GM21619 (cell line): ENCODE data around the gene RASGRP4.
"Not testable (repeated sequence)": the region's sequence is repeated elsewhere in the genome, so short reads cannot be mapped to it uniquely, and the experiment has no call there.

ENCODE experiments used
- ATAC-seq: cut with Tn5 transposase; IDR thresholded peaks from one replicate; pipeline ENCODE4 v1.9.1; 2021; ENCODE audit not compliant: unreplicated experiment

RASGRP4 gene

DNA sequence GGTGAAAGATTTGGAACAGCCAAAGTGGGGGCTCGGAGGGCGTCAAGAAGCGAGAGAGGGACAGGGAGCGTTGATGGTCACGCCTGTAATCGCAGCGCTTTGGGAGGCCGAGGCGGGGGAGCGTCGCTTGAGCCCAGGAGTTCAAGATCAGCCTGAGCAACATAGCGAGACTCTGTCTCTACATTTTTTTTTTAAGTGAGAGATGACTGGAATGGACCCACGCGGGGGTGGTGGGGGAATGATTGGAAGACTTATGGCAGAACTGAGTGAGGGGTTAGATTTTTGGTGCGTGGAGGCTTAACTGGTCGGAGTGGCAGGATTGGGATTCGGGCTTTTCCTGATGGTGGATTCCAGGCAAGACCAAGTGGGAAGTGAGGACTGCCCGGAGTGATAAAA lies 50.9 kb downstream of the RASGRP4 start:
- ATAC-seq: no peak

DNA sequence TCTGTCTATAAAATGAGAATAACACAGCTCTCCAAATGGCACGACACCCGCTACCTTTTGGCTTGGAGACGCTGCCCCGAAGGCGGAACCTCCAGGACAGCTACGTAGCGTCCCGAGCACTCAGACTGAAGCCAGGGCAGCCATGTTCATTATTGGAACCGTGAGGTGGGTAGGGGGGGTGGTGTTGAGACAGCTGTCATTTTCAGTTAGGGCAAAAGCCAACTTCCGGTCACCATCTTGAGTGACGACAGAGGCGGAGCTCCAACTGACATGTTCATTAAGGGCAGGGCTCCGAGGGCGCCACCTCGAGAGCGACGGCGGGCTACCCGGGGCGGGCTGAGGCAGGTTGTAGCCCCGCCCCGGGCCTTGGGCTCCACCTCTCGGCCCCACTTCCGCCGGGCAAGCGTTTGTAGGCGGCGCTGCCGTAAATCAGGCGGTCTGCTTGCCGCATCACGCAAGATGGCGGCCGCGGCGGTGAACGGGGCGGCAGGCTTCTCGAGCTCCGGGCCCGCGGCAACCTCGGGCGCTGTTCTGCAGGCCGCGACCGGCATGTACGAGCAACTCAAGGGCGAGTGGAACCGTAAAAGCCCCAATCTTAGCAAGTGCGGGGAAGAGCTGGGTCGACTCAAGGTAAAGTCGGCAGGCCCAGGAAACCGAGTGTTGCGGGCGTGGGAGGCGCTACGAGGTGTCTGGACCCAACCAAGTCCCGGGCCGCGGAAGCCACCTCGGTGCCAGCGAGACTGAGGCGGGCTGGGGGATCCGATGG lies 51.5 kb downstream of the RASGRP4 start, which contains the start of gene PSMD8:
TSS of gene PSMD8 (plus strand) at position 240 of the 766 bp plus-strand sequence. CDS start at position 271, 31 bp downstream.
- ATAC-seq: peak; percentile 89

DNA sequence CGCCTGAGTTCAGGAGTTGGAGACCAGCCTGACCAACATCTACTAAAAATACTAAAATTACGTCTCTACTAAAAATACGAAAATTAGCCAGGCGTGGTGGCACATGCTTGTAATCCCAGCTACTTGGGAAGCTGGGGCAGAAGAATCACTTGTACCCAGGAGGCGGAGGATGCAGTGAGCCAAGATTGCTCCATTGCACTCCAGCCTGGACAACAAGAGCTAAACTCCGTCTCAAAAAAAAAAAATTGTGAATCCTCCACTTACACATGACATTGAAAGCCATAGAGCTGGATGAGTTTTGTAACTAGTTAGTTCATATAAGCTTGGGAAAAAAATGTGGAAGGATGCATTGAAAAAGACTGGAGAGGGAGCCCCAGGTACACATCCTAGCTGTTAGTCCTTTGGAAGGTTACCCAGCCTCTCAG lies 52.1 kb downstream of the RASGRP4 start:
- ATAC-seq: no peak

DNA sequence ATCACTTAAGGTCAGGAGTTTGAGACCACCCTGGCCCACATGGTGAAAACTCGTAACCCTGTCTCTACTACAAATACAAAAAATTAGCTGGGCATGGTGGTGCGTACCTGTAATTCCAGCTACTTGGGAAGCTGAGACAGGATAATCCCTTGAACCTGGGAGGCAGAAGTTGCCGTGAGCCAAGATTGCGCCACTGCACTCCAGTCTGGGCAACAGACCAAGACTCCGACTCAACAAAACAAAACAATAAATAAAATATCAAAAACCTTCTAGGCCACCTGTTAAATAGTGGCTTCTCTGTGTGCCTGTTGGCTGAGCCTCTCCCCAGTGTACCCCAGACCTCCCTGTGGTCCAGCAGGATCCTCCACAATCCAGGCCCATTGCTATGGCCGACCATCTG lies 54.9 kb downstream of the RASGRP4 start:
- ATAC-seq: no peak

DNA sequence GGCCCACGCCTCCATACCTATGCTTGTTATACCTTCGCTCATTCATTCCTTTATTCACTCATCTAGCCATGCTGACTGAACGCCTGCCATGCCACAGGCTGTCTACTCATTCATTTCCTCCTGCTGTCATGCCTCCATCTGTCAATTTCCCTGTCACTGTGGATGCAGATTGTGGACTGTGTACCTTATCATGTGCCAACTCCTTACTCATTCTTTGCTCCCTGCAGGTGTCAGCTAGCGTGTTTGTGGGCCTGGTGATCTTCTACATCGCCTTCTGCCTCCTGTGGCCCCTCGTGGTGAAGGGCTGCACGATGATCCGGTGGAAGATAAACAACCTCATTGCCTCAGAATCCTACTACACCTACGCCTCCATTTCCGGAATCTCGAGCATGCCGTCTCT lies 55.7 kb downstream of the RASGRP4 start:
- no peak for ATAC-seq

DNA sequence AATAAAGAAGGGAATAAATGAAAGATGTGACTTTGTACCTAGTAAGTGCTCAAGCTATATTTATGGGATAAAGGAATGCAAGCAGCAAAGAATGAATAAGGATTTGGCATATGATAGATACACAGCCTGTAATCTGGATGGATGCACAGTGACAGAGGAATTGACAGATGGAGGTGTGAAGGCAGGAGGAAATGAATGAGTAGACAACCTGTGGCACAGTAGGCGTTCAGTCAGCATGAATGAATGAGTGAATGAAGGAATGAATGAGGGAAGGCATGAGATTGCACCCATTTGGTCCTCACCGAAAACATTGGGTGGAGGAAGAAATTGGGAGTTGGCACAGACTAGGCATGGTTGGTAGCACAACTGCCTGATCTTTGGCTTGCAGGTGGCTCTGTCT lies 56.4 kb downstream of the RASGRP4 start:
- ATAC-seq: no peak

DNA sequence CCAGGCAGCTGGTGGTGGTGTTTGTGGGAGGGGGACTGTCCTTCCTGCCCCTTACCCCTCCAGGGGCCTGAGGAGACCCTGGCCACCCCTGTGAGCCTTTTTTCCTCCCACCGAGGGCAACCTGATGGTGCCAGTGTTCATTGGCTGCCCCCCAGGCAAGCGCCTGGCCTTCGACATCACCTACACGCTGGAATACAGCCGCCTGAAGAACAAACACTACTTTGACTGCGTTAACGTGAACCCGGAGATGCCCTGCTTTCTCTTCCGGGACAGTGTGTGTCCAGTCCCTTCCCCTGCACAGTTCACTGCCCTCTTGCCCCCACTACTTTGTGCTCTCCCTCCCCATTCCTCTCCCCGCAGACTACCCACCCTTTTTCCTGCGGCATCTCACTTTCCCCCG lies 59.0 kb downstream of the RASGRP4 start:
- ATAC-seq: no peak

DNA sequence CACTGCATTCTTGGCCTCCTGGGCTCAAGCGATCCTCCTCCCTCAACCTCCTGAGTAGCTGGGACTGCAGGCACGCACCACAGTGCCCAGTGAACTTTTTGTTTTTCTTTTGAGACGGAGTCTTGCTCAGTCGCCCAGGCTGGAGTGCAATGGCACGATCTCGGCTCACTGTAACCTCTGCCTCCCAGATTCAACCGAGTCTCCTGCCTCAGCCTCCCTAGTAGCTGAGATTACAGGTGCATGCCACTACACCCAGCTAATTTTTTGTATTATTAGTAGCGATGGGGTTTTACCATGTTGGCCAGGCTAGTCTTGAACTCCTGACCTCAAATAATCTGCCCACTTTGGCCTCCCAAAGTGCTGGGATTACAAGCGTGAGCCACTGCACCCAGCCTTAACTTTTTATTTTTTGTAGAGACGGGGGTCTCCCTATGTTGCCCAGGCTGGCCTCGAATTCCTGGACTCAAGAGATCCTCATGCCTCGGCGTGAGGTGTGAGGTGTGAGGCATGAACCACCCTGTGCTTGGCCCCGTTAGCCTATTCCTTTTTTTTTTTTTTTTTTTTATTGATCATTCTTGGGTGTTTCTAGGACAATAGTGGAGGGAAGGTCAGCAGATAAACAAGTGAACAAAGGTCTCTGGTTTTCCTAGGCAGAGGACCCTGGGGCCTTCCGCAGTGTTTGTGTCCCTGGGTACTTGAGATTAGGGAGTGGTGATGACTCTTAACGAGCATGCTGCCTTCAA lies 62.9 kb downstream of the RASGRP4 start:
- ATAC-seq: not testable (repeated sequence)

DNA sequence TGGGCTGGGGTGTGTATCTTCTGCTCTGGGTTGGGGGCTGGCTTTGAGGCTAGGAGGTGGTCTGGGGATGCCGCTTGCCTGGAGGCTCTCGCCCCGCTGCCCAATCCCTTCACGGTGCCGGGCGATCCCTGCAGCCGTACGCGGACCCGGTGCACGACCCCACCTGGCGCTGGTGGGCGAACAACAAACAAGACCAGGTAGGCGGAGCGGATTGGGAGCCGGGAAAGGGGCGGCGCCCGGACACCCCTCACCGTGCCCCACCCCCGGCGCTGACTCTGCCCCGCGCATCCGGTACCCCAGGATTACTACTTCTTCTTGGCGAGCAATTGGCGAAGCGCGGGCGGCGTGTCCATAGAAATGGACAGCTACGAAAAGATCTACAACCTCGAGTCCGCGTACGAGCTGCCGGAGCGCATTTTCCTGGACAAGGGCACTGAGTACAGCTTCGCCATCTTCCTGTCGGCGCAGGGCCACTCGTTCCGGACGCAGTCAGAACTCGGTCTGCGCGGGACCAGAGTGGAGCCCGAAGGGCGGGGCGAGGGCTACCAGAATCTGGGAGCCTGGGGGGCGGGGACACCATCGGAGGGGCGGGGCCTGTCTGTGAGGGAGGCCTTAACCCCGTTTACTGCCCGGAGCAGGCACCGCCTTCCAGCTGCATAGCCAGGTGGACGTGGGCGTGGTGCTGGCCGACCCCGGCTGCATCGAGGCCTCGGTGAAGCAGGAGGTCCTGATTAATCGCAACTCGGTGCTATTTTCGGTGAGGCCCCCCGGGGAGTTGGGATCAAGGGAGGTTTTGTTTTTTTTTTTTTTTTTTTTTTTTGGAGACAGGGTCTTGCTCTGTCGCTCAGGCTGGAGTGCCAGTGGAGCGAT lies 63.7 kb downstream of the RASGRP4 start:
- no peak for ATAC-seq

DNA sequence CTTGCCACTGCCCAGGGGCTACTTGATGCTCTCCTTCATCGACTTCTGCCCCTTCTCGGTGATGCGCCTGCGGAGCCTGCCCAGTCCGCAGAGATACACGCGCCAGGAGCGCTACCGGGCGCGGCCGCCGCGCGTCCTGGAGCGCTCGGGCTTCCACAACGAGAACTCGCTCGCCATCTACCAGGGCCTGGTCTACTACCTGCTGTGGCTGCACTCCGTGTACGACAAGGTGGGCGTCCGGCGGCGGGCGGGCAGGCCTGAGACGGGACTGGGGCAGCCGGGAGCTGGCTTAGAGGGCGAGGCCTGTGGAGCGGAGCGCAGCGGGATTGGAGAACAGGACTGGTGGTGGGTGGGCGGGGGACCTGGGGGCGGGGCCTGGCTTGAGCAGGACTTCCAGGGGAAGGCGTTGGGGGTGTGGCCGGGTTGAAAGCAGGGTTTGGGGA lies 64.4 kb downstream of the RASGRP4 start:
- ATAC-seq: no peak

DNA sequence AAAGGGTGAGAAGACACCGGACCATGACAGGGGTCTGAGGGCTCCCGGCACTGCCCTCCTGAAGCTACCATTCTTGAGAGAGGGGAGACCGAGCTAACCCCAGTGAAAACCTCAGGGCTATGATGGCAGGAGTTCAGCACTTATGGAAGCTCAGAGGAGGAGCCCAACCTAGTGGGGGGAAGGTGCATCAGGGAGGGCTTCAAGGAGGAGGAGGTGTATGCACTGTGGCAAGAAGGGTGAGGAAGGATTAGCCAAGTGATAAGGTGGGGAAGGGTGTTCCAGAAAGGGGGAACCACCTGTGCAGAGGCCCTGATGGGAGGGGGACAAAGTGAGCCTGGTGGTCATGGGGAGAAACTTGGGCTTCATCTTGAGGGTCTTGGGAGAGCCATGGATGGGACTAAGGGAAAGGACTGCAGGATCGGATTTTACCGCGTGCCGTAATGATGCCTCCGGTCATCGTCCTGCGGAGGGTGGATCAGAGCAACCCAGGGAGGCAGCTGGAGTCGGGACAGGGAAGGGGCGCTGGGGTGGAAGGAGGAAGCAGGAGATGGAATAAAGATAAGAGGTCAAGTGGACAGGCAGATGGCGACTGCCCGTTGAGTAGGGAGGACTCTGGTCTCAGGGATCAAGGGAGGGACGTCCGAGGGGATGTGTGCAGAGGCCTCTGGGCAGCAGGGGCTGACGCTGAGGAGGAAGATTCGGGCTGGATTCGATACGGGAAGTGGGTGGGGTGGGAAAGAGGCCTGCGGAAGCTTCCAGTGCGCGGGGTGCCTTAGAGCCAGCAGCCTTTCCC lies 65.0 kb downstream of the RASGRP4 start:
- no peak for ATAC-seq

DNA sequence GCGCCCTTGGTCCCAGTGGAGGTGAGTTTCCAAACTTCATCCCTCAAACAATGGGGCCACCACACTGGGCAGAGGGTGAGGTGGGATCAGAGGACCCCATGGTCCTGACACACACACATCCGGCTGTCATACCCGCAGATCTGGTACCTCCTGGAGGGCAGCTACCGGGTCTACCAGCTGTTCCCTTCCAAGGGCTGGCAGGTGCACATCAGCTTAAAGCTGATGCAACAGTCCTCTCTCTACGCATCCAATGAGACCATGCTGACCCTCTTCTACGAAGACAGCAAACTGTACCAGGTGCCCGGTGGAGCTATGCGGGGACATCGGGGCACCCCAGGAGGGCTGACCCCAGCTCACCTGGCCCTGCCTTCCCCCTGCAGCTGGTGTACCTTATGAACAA lies 65.7 kb downstream of the RASGRP4 start:
- no peak for ATAC-seq

DNA sequence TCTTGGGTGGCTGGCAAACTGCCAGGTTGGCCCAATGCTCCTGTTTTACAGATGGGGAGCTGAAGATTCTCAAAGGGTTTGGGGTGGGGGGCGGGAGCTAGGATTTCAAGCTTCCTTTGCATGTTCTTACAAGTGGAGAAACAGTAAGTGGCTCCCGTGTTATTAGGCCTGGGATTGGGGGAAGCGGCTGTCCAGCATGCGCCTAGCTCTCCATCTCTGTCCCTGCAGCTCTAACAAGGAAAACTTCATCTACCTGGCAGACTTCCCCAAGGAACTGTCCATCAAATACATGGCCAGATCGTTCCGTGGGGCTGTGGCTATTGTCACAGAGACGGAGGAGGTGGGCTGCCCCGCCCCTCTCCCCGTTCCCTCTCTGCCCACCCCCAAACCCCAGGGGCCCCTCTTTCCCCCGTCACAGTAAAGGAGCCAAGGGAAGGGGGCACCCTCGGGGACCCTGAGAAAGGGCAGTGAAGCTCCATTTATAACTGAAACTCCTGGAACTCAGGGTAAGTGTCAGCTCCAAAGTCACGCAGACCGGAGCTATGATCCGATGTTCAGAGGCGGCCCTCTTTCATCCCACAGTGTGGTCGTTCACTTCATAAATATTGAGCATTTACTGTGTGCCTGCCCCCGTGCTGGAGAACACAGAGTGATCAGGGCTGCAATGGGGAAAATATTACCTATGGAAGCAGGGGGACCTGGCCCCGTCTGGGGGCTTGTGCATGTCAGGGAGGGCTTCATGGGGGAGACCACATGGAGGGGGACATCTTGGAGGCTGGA lies 66.6 kb downstream of the RASGRP4 start:
- no peak for ATAC-seq
